B cell (primary cell): ENCODE data around the gene HINT1. TPM values are rescaled to one million over a fixed set of nuclear protein-coding genes. Genes with fewer than 3 reads are reported as not detected.

ENCODE experiments used
- ATAC-seq: fragments of 200-7000 bp; cut with Tn5 transposase; one replicate; pipeline ENCODE4 v1.10.0; 2021; ENCODE audit warnings: low read depth, mild to moderate bottlenecking, moderate number of reproducible peaks, moderate library complexity
- CTCF ChIA-PET: fragments of 350-600 bp; sonication (Branson Sonifier 250); formaldehyde crosslinking; loops from one replicate; lab custom pipeline; 2021; ENCODE audit warnings: antibody characterized with exemption, inconsistent platforms; lab: Charles Lee
- POLR2A ChIA-PET: fragments of 350-600 bp; sonication (Branson Sonifier 250); formaldehyde crosslinking; loops from one replicate; lab custom pipeline; 2021; ENCODE audit warnings: antibody characterized with exemption; lab: Charles Lee
- DNase-seq: peaks from one replicate; pipeline ENCODE4 v3.0.0; 2013
- H2AFZ ChIP-seq: 2 replicates; pipeline ENCODE4 v1.6.1; 2012; ENCODE audit warnings: mild to moderate bottlenecking, low read depth, low read length; ENCODE audit not compliant: insufficient read depth, poor library complexity, severe bottlenecking
- H3K27ac ChIP-seq, 2 donors: 1 replicate in 1 of 2; 2 replicates in 1 of 2; pipeline ENCODE4 v1.5.1; 2012 to 2013; ENCODE audit warnings: low read length in 2 of 2, mild to moderate bottlenecking in 2 of 2, moderate library complexity in 1 of 2
- H3K27me3 ChIP-seq, 4 experiments: fragments of 200-600 bp in 1 of 4; sonication (generic) in 1 of 4; replicated peaks in 1 of 4; 1 replicate in 2 of 4; 2 replicates in 2 of 4; pipeline versions ENCODE4 v1.6.1 to v1.7.0; 2013 to 2016; ENCODE audit warnings: low read length in 3 of 4, mild to moderate bottlenecking in 2 of 4, mixed read lengths in 1 of 4, moderate library complexity in 1 of 4; ENCODE audit not compliant: insufficient read depth in 4 of 4, control insufficient read depth in 3 of 4; ENCODE audit errors: control extremely low read depth in 1 of 4
- H3K36me3 ChIP-seq, 2 experiments: replicated peaks in 1 of 2; 1 replicate in 1 of 2; 2 replicates in 1 of 2; pipeline versions ENCODE4 v1.6.1 to v1.7.1; 2013; ENCODE audit warnings: low read length in 1 of 2; ENCODE audit not compliant: insufficient read depth in 2 of 2, control insufficient read depth in 1 of 2; ENCODE audit errors: control extremely low read depth in 1 of 2, extremely low read depth in 1 of 2
- H3K4me1 ChIP-seq, 2 donors: fragments of 200-600 bp in 1 of 2; sonication (generic) in 1 of 2; 1 replicate in 1 of 2; 2 replicates in 1 of 2; pipeline versions ENCODE4 v1.5.1 to v1.6.1; 2013 to 2017; ENCODE audit warnings: low read length in 2 of 2; ENCODE audit not compliant: control insufficient read depth in 2 of 2, insufficient read depth in 2 of 2
- H3K4me2 ChIP-seq: replicated peaks from 2 replicates; pipeline ENCODE3; 2012; ENCODE audit warnings: mild to moderate bottlenecking, low read depth, low read length; ENCODE audit not compliant: poor library complexity, severe bottlenecking
- H3K4me3 ChIP-seq, 5 experiments: fragments of 200-600 bp in 1 of 5; sonication (generic) in 1 of 5; 1 replicate in 3 of 5; 2 replicates in 2 of 5; pipeline versions ENCODE4 v1.5.1 to v1.7.0; 2011 to 2016; ENCODE audit warnings: low read length in 4 of 5, mild to moderate bottlenecking in 4 of 5, low read depth in 2 of 5, control low read depth in 1 of 5, moderate library complexity in 1 of 5; ENCODE audit not compliant: insufficient read depth in 1 of 5; ENCODE audit errors: control extremely low read depth in 1 of 5, extremely low read depth in 1 of 5
- H3K79me2 ChIP-seq: fragments of 200-600 bp; sonication (generic); one replicate; pipeline ENCODE4 v1.6.0; 2016; ENCODE audit warnings: low read length; ENCODE audit not compliant: control insufficient read depth, insufficient read depth
- H3K9ac ChIP-seq: fragments of 200-600 bp; sonication (generic); 2 replicates; pipeline ENCODE4 v1.6.1; 2017; ENCODE audit warnings: mild to moderate bottlenecking, low read length, moderate library complexity
- H3K9me3 ChIP-seq, 3 donors: one replicate each; pipeline versions ENCODE4 v1.6.1 to v1.7.1; 2013; ENCODE audit warnings: low read length in 2 of 3; ENCODE audit not compliant: control insufficient read depth in 2 of 3, insufficient read depth in 1 of 3; ENCODE audit errors: control extremely low read depth in 1 of 3
- H4K20me1 ChIP-seq: 2 replicates; pipeline ENCODE4 v1.6.0; 2012; ENCODE audit warnings: mild to moderate bottlenecking, low read length; ENCODE audit not compliant: insufficient read depth, control insufficient read depth, poor library complexity, severe bottlenecking
- H3K27ac Mint-ChIP-seq: one replicate; pipeline ENCODE4 v1.8.0; 2021; ENCODE audit warnings: mixed read lengths
- H3K27me3 Mint-ChIP-seq: one replicate; pipeline ENCODE4 v1.8.0; 2021; ENCODE audit warnings: mixed read lengths
- H3K4me1 Mint-ChIP-seq: one replicate; pipeline ENCODE4 v1.8.0; 2021; ENCODE audit warnings: mixed read lengths
- H3K4me3 Mint-ChIP-seq: one replicate; pipeline ENCODE4 v1.8.0; 2021; ENCODE audit warnings: mixed read lengths
- H3K9me3 Mint-ChIP-seq: one replicate; pipeline ENCODE4 v1.8.0; 2022; ENCODE audit warnings: mixed read lengths; ENCODE audit not compliant: insufficient read depth
- CTCF ChIP-seq: fragments of 200-600 bp; IDR thresholded peaks from one replicate; pipeline ENCODE4 v1.8.0; 2022; ENCODE audit warnings: antibody characterized with exemption, mild to moderate bottlenecking
- EZH2 ChIP-seq: IDR thresholded peaks from 2 replicates; pipeline ENCODE4 v1.6.1; 2012; ENCODE audit warnings: borderline replicate concordance, low read depth, mild to moderate bottlenecking, moderate library complexity, low read length; ENCODE audit not compliant: insufficient read depth, poor library complexity, severe bottlenecking
- WGBS: methylation state at CpG from one replicate; pipeline ENCODE4 v1.1.5; 2013; ENCODE audit warnings: missing lambda C conversion rate; ENCODE audit not compliant: insufficient coverage; 5-methylcytosine and 5-hydroxymethylcytosine counted together
- intact Hi-C: fragments of 100-400 bp; cut with micrococcal nuclease; formaldehyde crosslinking; loops from one replicate; pipeline ENCODE4 v1.10.0; 2022
- polyA plus RNA-seq: library from polyadenylated mRNA; depleted of rRNA; stranded (reverse); fragments of >200 nt; gene quantifications from 2 replicates; pipeline ENCODE4 v1.2.3, GENCODE V29; 2012
- total RNA-seq, 2 donors: library from RNA; stranded (reverse); fragments of 120-200 nt in 1 of 2; gene quantifications; 1 replicate in 1 of 2; 2 replicates in 1 of 2; pipeline versions ENCODE4 v1.2.3 to v1.2.4, GENCODE V29; 2013 to 2022

HINT1 gene
- total and polyA plus RNA-seq, 2 donors (not counting 1 experiment from before 2014, with no cell fraction given), result 206 to 289 TPM

GRCh38 chr5:131170540-131171275, 5.7 kb upstream of the HINT1 start, which contains the start of gene LYRM7:
Gene LYRM7, plus strand, starts transcription at chr5:131170944. Its CDS starts 77 bp downstream, at chr5:131171021.
- intact Hi-C loops, result loop anchor here (1.0 to 2.0 kb wide), 4 partner anchors 39 to 626 kb away; partner anchors contain the start of gene FNIP1
- TF ChIP-seq CTCF (no peak), EZH2 (no peak)
- CTCF ChIA-PET, result no interaction called here
- Histone ChIP-seq H3K4me3 (peak within 1 kb of the TSS; percentile 78 to 89 (median 79)), H3K27me3 (no peaks in the 10 kb centered on the region), H3K9me3 (no peaks in the 10 kb centered on the region), H2AFZ (peak within 1 kb of the TSS; percentile 82), H3K36me3 (no peaks in the 10 kb centered on the region), H3K9ac (peak within 1 kb of the TSS; percentile 73), H3K4me1 (peaks cover 24% of the 10 kb centered on the region in 2 donors), H3K4me2 (peak within 1 kb of the TSS; percentile 82), H3K79me2 (peaks cover 41% of the 10 kb centered on the region), H3K27ac (peak within 1 kb of the TSS; percentile 77 to 81), H4K20me1 (no peaks in the 10 kb centered on the region)
- H3K27me3 Mint-ChIP-seq, result no peaks in the 10 kb centered on the region
- peak within 1 kb of the TSS; percentile 98 for H3K4me3 Mint-ChIP-seq
- H3K9me3 Mint-ChIP-seq, result no peaks in the 10 kb centered on the region
- peak within 1 kb of the TSS; percentile 94 for H3K27ac Mint-ChIP-seq
- POLR2A ChIA-PET, result interaction anchor here (0.6 to 1.1 kb wide), 2 partner anchors 30 to 93 kb away, joined by 4 to 6 read pairs; partner anchors contain the start of gene CDC42SE2
- ATAC-seq, result peak; percentile 96
- peak; percentile 98 for DNase-seq
- H3K4me1 Mint-ChIP-seq, result peaks cover 47% of the 10 kb centered on the region
- 0% methylated on average over 40 of the region's 42 CpGs for WGBS
